ENCODE results near the gene TNFSF10. TPM values are rescaled to one million over a fixed set of nuclear protein-coding genes. Genes with fewer than 3 reads are reported as not detected.
"Not testable (repeated sequence)": the region's sequence is repeated elsewhere in the genome, so short reads cannot be mapped to it uniquely, and the experiment has no call there.

TNFSF10 gene
- total RNA-seq, 1 donor from 2014 or later: 77.5 TPM

- no peak for DNase-seq
- Mint-ChIP-seq H3K27ac (peak overlapping the region; percentile 93), H3K36me3 (ENCODE audit: low read depth) (no peaks in the 10 kb centered on the region), H3K4me1 (peaks cover 52% of the 10 kb centered on the region), H3K4me3 (peak overlapping the region; percentile 28), H3K9me3 (peaks cover 5% of the 10 kb centered on the region), H3K27me3 (no peaks in the 10 kb centered on the region)
- intact Hi-C loops (cut with micrococcal nuclease): no loop called here
These were observed 15.3 kb upstream of the TNFSF10 start for GRCh38 chr3:172538368-172539151.

- DNase-seq: no peak
- Mint-ChIP-seq H3K36me3 (ENCODE audit: low read depth) (no peaks in the 10 kb centered on the region), H3K4me3 (peak overlapping the region; percentile 24), H3K9me3 (peaks cover 5% of the 10 kb centered on the region), H3K4me1 (peaks cover 50% of the 10 kb centered on the region), H3K27me3 (no peaks in the 10 kb centered on the region), H3K27ac (peak overlapping the region; percentile 93)
- intact Hi-C loops (cut with micrococcal nuclease): no loop called here
These were observed 14.4 kb upstream of the TNFSF10 start for GRCh38 chr3:172537507-172538158.

GRCh38 chr3:172536993-172537419 lies 13.8 kb upstream of the TNFSF10 start:
- peak; percentile 70 for DNase-seq

GRCh38 chr3:172536505-172536904 lies 13.3 kb upstream of the TNFSF10 start:
- intact Hi-C loops (cut with micrococcal nuclease): no loop called here
- no peak for DNase-seq
- Mint-ChIP-seq H3K27me3 (no peaks in the 10 kb centered on the region), H3K36me3 (ENCODE audit: low read depth) (no peaks in the 10 kb centered on the region), H3K9me3 (peaks cover 5% of the 10 kb centered on the region), H3K4me3 (peak overlapping the region; percentile 59), H3K27ac (peak overlapping the region; percentile 93), H3K4me1 (peaks cover 58% of the 10 kb centered on the region)

More at GRCh38 chr3:172536993-172537419, 13.8 kb upstream of the TNFSF10 start:
- Mint-ChIP-seq H3K4me1 (peaks cover 56% of the 10 kb centered on the region), H3K36me3 (ENCODE audit: low read depth) (no peaks in the 10 kb centered on the region), H3K9me3 (peaks cover 5% of the 10 kb centered on the region), H3K27ac (peak overlapping the region; percentile 93), H3K27me3 (no peaks in the 10 kb centered on the region), H3K4me3 (peak overlapping the region; percentile 59)
- intact Hi-C loops (cut with micrococcal nuclease): no loop called here

GRCh38 chr3:172530566-172530965 lies 7.3 kb upstream of the TNFSF10 start:
- Mint-ChIP-seq H3K27ac (peak overlapping the region; percentile 97), H3K4me1 (peaks cover 49% of the 10 kb centered on the region), H3K27me3 (no peaks in the 10 kb centered on the region), H3K9me3 (no peaks in the 10 kb centered on the region), H3K36me3 (ENCODE audit: low read depth) (peaks cover 1% of the 10 kb centered on the region), H3K4me3 (peak overlapping the region; percentile 76)
- intact Hi-C loops (cut with micrococcal nuclease): loop anchor here (1.0 kb wide), 5 partner anchors 12 to 62 kb away; no protein-coding TSS in a partner anchor
- DNase-seq: peak; percentile 85

- Mint-ChIP-seq H3K27ac (peak overlapping the region; percentile 97), H3K27me3 (no peaks in the 10 kb centered on the region), H3K36me3 (ENCODE audit: low read depth) (peaks cover 1% of the 10 kb centered on the region), H3K9me3 (no peaks in the 10 kb centered on the region), H3K4me3 (peak overlapping the region; percentile 76), H3K4me1 (peaks cover 48% of the 10 kb centered on the region)
- no peak for DNase-seq
- intact Hi-C loops (cut with micrococcal nuclease): loop anchor here (1.0 kb wide), 5 partner anchors 12 to 62 kb away; no protein-coding TSS in a partner anchor
These were observed 6.9 kb upstream of the TNFSF10 start for GRCh38 chr3:172530101-172530561.

GRCh38 chr3:172528677-172529076 lies 5.4 kb upstream of the TNFSF10 start:
- H3K36me3 Mint-ChIP-seq (ENCODE audit: low read depth): peaks cover 1% of the 10 kb centered on the region
- intact Hi-C loops (cut with micrococcal nuclease): no loop called here
- no peaks in the 10 kb centered on the region for H3K27me3 Mint-ChIP-seq
- no peaks in the 10 kb centered on the region for H3K9me3 Mint-ChIP-seq
- peak overlapping the region; percentile 2 for H3K27ac Mint-ChIP-seq
- DNase-seq: no peak
- peaks cover 53% of the 10 kb centered on the region for H3K4me1 Mint-ChIP-seq
- no peak overlapping the region for H3K4me3 Mint-ChIP-seq

GRCh38 chr3:172527306-172527705 lies 4.1 kb upstream of the TNFSF10 start:
- Mint-ChIP-seq H3K27ac (no peak overlapping the region), H3K27me3 (no peaks in the 10 kb centered on the region), H3K4me1 (peaks cover 50% of the 10 kb centered on the region), H3K4me3 (no peak overlapping the region), H3K36me3 (ENCODE audit: low read depth) (peaks cover 7% of the 10 kb centered on the region), H3K9me3 (no peaks in the 10 kb centered on the region)
- DNase-seq: no peak
- intact Hi-C loops (cut with micrococcal nuclease): no loop called here

GRCh38 chr3:172525116-172525613 lies 1.9 kb upstream of the TNFSF10 start:
- peaks cover 26% of the 10 kb centered on the region for H3K36me3 Mint-ChIP-seq (ENCODE audit: low read depth)
- DNase-seq: no peak
- H3K27ac Mint-ChIP-seq: peak overlapping the region; percentile 17
- no peaks in the 10 kb centered on the region for H3K27me3 Mint-ChIP-seq
- peak overlapping the region; percentile 2 for H3K4me3 Mint-ChIP-seq
- H3K9me3 Mint-ChIP-seq: no peaks in the 10 kb centered on the region
- intact Hi-C loops (cut with micrococcal nuclease): no loop called here
- peaks cover 45% of the 10 kb centered on the region for H3K4me1 Mint-ChIP-seq

GRCh38 chr3:172524611-172525010 lies 1.4 kb upstream of the TNFSF10 start:
- DNase-seq: no peak
- Mint-ChIP-seq H3K4me1 (peaks cover 42% of the 10 kb centered on the region), H3K4me3 (peak overlapping the region; percentile 87), H3K9me3 (no peaks in the 10 kb centered on the region), H3K27ac (peak overlapping the region; percentile 94), H3K36me3 (ENCODE audit: low read depth) (peaks cover 32% of the 10 kb centered on the region), H3K27me3 (no peaks in the 10 kb centered on the region)
- intact Hi-C loops (cut with micrococcal nuclease): no loop called here

- peaks cover 48% of the 10 kb centered on the region for H3K36me3 Mint-ChIP-seq (ENCODE audit: low read depth)
- peak overlapping the region; percentile 94 for H3K27ac Mint-ChIP-seq
- H3K9me3 Mint-ChIP-seq, DNase-seq, H3K27me3 Mint-ChIP-seq: not testable (repeated sequence)
- intact Hi-C loops (cut with micrococcal nuclease): loop anchor here (2.0 kb wide), 1 partner anchor 229 kb away; the partner anchor contains the start of gene ECT2
- H3K4me3 Mint-ChIP-seq: peak overlapping the region; percentile 87
- peaks cover 45% of the 10 kb centered on the region for H3K4me1 Mint-ChIP-seq
These were observed 1.1 kb downstream of the TNFSF10 start for GRCh38 chr3:172521837-172522726.

- Mint-ChIP-seq H3K36me3 (ENCODE audit: low read depth) (peaks cover 64% of the 10 kb centered on the region), H3K27me3 (no peaks in the 10 kb centered on the region), H3K9me3 (no peaks in the 10 kb centered on the region), H3K27ac (peak overlapping the region; percentile 92), H3K4me3 (peak overlapping the region; percentile 87), H3K4me1 (peaks cover 61% of the 10 kb centered on the region)
- peak; percentile 74 for DNase-seq
- intact Hi-C loops (cut with micrococcal nuclease): no loop called here
These were observed 2.9 kb downstream of the TNFSF10 start for GRCh38 chr3:172520301-172520831.

GRCh38 chr3:172519740-172520139 lies 3.5 kb downstream of the TNFSF10 start:
- peaks cover 70% of the 10 kb centered on the region for H3K36me3 Mint-ChIP-seq (ENCODE audit: low read depth)
- peak overlapping the region; percentile 87 for H3K4me3 Mint-ChIP-seq
- intact Hi-C loops (cut with micrococcal nuclease): no loop called here
- DNase-seq: peak; percentile 80
- H3K4me1 Mint-ChIP-seq: peaks cover 62% of the 10 kb centered on the region
- no peaks in the 10 kb centered on the region for H3K9me3 Mint-ChIP-seq
- H3K27me3 Mint-ChIP-seq: no peaks in the 10 kb centered on the region
- peak overlapping the region; percentile 92 for H3K27ac Mint-ChIP-seq
